NCI-H1092 (cell line): ENCODE data around the gene AGBL1.

ENCODE experiments used
- DNase-seq: peaks from one replicate; lab custom pipeline; 2025; lab: John Stamatoyannopoulos, UW

AGBL1 gene

GRCh38 chr15:86079508-86080266 is at the start of gene AGBL1:
Gene AGBL1, plus strand, starts transcription at chr15:86079871.
- DNase-seq = no peak

- DNase-seq = no peak
Measured at GRCh38 chr15:86034904-86035303, 44.8 kb upstream of the AGBL1 start.

- no peak for DNase-seq
Measured at GRCh38 chr15:86036243-86036642, 43.4 kb upstream of the AGBL1 start.

GRCh38 chr15:86038491-86038890 is 41.2 kb upstream of the AGBL1 start:
- DNase-seq = no peak

GRCh38 chr15:86040356-86041033 is 39.2 kb upstream of the AGBL1 start:
- no peak for DNase-seq

- no peak for DNase-seq
Measured at GRCh38 chr15:86041399-86041798, 38.3 kb upstream of the AGBL1 start.

- DNase-seq = no peak
Measured at GRCh38 chr15:86042226-86042625, 37.4 kb upstream of the AGBL1 start.

GRCh38 chr15:86044981-86045380 is 34.7 kb upstream of the AGBL1 start:
- no peak for DNase-seq

- no peak for DNase-seq
Measured at GRCh38 chr15:86054338-86054737, 25.3 kb upstream of the AGBL1 start.

- no peak for DNase-seq
Measured at GRCh38 chr15:86055688-86056087, 24.0 kb upstream of the AGBL1 start.

GRCh38 chr15:86059851-86060250 is 19.8 kb upstream of the AGBL1 start:
- no peak for DNase-seq

GRCh38 chr15:86060674-86061073 is 19.0 kb upstream of the AGBL1 start:
- no peak for DNase-seq

GRCh38 chr15:86061581-86061980 is 18.1 kb upstream of the AGBL1 start:
- DNase-seq = no peak

GRCh38 chr15:86062646-86063243 is 16.9 kb upstream of the AGBL1 start:
- DNase-seq = no peak

- no peak for DNase-seq
Measured at GRCh38 chr15:86063356-86064095, 16.1 kb upstream of the AGBL1 start.

GRCh38 chr15:86064326-86064725 is 15.3 kb upstream of the AGBL1 start:
- DNase-seq = no peak

GRCh38 chr15:86066174-86066834 is 13.4 kb upstream of the AGBL1 start:
- DNase-seq = no peak

GRCh38 chr15:86073281-86073680 is 6.4 kb upstream of the AGBL1 start:
- DNase-seq = no peak

- DNase-seq = no peak
Measured at GRCh38 chr15:86076468-86076867, 3.2 kb upstream of the AGBL1 start.

GRCh38 chr15:86077070-86077469 is 2.6 kb upstream of the AGBL1 start:
- DNase-seq = no peak

- DNase-seq = no peak
Measured at GRCh38 chr15:86080302-86080701, 631 bp downstream of the AGBL1 start.
